ENCODE results near the gene CCBE1.
"Not testable (repeated sequence)": the region's sequence is repeated elsewhere in the genome, so short reads cannot be mapped to it uniquely, and the experiment has no call there.

The CCBE1 gene

DNA sequence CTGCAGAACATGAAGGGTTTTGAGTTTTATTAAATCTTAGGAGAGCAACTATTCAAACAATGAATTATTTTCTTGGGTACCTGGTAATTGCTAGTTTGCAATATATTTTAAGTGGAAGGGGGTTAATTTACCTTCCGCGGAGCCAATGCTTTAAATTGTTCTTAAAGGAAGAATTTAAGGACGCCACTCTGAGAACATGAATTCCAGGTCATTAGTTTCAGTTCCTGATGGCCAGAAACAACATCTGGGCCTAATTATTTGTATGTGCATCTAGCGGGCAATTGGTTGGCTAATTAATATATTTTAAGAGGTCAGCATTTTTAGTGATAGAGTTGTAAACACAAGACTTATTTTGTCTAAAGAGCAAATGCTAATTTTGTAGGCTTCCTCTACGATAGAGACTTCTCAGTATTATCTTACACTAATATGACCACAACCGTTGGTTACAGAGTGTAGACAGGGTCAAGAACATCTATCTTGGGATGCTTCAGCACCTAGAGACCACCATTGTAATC, 40.8 kb downstream of the CCBE1 start:
- no peaks in the 10 kb centered on the region for H3K36me3 ChIP-seq (ENCODE audit: insufficient read depth, insufficient read length, low read length)
- no peaks in the 10 kb centered on the region for H3K9me3 ChIP-seq (ENCODE audit: insufficient read depth, low read length)
- no peak overlapping the region for H3K4me3 ChIP-seq (ENCODE audit: insufficient read length, low read depth)
- TF ChIP-seq YY1 (IDR thresholded peaks at IDR 0.05; ENCODE audit: insufficient read depth, insufficient read length) (no peak), ZNF274 (IDR thresholded peaks at IDR 0.05; ENCODE audit: low read depth, low read length) (no peak), SUZ12 (IDR thresholded peaks at IDR 0.05; ENCODE audit: extremely low read depth, insufficient read depth, insufficient read length) (no peak)
- no peaks in the 10 kb centered on the region for H3K4me1 ChIP-seq (ENCODE audit: insufficient read depth, insufficient read length)
- DNase-seq (ENCODE audit: low read depth, low spot score): no peak
- H3K9ac ChIP-seq (ENCODE audit: insufficient read length, low read depth): no peak overlapping the region
- H3K27me3 ChIP-seq (ENCODE audit: insufficient read depth, insufficient read length): no peaks in the 10 kb centered on the region

- Histone ChIP-seq H3K27me3 (ENCODE audit: insufficient read depth, insufficient read length) (no peaks in the 10 kb centered on the region), H3K4me1 (ENCODE audit: insufficient read depth, insufficient read length) (no peaks in the 10 kb centered on the region), H3K9me3 (ENCODE audit: insufficient read depth, low read length) (no peaks in the 10 kb centered on the region), H3K36me3 (ENCODE audit: insufficient read depth, insufficient read length, low read length) (no peaks in the 10 kb centered on the region), H3K4me3 (ENCODE audit: insufficient read length, low read depth) (no peak overlapping the region), H3K9ac (ENCODE audit: insufficient read length, low read depth) (no peak overlapping the region)
- no peak for DNase-seq (ENCODE audit: low read depth, low spot score)
- TF ChIP-seq ZNF274 (IDR thresholded peaks at IDR 0.05; ENCODE audit: low read depth, low read length) (no peak), SUZ12 (IDR thresholded peaks at IDR 0.05; ENCODE audit: extremely low read depth, insufficient read depth, insufficient read length) (no peak), YY1 (IDR thresholded peaks at IDR 0.05; ENCODE audit: insufficient read depth, insufficient read length) (no peak)
Measured at GRCh38 chr18:59655676-59656075, 41.5 kb downstream of the CCBE1 start.

DNA sequence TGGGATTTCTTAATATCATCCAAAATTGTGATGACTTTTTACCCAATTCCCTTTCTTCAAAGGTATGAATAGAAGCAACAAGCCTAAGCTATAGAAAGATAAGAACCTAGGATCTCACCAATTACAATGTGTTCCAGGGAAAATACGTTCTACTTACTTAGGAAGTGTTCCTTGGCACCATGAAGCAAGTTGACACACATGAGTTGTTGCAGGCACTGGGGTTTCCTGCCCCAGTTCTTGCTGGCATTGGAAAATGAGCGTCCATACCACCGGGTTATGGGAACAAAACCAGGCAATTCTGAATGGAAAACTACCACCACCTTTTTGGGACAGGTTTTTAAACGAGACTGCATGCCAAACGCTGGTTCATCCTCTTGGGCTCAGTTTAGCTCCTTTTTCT, 46.2 kb downstream of the CCBE1 start:
- H3K9ac ChIP-seq (ENCODE audit: insufficient read length, low read depth): no peak overlapping the region
- H3K9me3 ChIP-seq (ENCODE audit: insufficient read depth, low read length): no peaks in the 10 kb centered on the region

GRCh38 chr18:59650266-59650820, 46.9 kb downstream of the CCBE1 start:
- H3K4me1 ChIP-seq (ENCODE audit: insufficient read depth, insufficient read length): peaks cover 6% of the 10 kb centered on the region
- H3K4me3 ChIP-seq (ENCODE audit: insufficient read length, low read depth): no peak overlapping the region
- no peak overlapping the region for H3K9ac ChIP-seq (ENCODE audit: insufficient read length, low read depth)
- no peaks in the 10 kb centered on the region for H3K27me3 ChIP-seq (ENCODE audit: insufficient read depth, insufficient read length)
- DNase-seq (ENCODE audit: low read depth, low spot score): no peak
- H3K36me3 ChIP-seq (ENCODE audit: insufficient read depth, insufficient read length, low read length): no peaks in the 10 kb centered on the region
- TF ChIP-seq SUZ12 (IDR thresholded peaks at IDR 0.05; ENCODE audit: extremely low read depth, insufficient read depth, insufficient read length): no peak
- TF ChIP-seq YY1 (IDR thresholded peaks at IDR 0.05; ENCODE audit: insufficient read depth, insufficient read length): no peak
- no peak for TF ChIP-seq ZNF274 (IDR thresholded peaks at IDR 0.05; ENCODE audit: low read depth, low read length)
- H3K9me3 ChIP-seq (ENCODE audit: insufficient read depth, low read length): peaks cover under 1% of the 10 kb centered on the region; the same call in 1 of the 2 replicates

More for the DNA sequence above, 46.2 kb downstream of the CCBE1 start:
- no peak for DNase-seq (ENCODE audit: low read depth, low spot score)
- H3K4me3 ChIP-seq (ENCODE audit: insufficient read length, low read depth): no peak overlapping the region
- peaks cover 6% of the 10 kb centered on the region for H3K4me1 ChIP-seq (ENCODE audit: insufficient read depth, insufficient read length)
- no peak for TF ChIP-seq YY1 (IDR thresholded peaks at IDR 0.05; ENCODE audit: insufficient read depth, insufficient read length)
- no peak for TF ChIP-seq ZNF274 (IDR thresholded peaks at IDR 0.05; ENCODE audit: low read depth, low read length)
- H3K36me3 ChIP-seq (ENCODE audit: insufficient read depth, insufficient read length, low read length): no peaks in the 10 kb centered on the region
- H3K27me3 ChIP-seq (ENCODE audit: insufficient read depth, insufficient read length): no peaks in the 10 kb centered on the region

DNA sequence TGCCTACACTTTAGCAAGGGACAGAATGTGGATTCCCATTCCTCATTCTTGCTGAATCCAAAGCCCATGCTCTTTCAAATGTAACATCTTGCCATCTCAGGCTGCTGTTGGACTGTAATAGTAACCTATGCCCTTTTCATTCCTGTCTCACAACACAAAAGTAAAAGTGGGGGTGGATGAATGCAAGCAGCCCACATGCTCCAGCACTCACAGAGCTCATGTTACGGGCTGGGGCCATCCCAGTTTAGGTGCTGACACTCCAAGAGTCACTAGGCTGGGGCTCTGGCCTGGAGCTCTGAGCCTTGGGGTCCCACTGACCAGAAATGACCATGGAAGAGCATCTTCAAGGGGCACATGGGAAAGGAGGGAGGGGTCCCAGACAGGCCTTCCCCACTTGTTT, 47.6 kb downstream of the CCBE1 start:
- no peak overlapping the region for H3K4me3 ChIP-seq (ENCODE audit: insufficient read length, low read depth)
- no peaks in the 10 kb centered on the region for H3K27me3 ChIP-seq (ENCODE audit: insufficient read depth, insufficient read length)
- TF ChIP-seq ZNF274 (IDR thresholded peaks at IDR 0.05; ENCODE audit: low read depth, low read length): no peak
- TF ChIP-seq YY1 (IDR thresholded peaks at IDR 0.05; ENCODE audit: insufficient read depth, insufficient read length): no peak
- TF ChIP-seq SUZ12 (IDR thresholded peaks at IDR 0.05; ENCODE audit: extremely low read depth, insufficient read depth, insufficient read length): no peak
- peaks cover 6% of the 10 kb centered on the region for H3K4me1 ChIP-seq (ENCODE audit: insufficient read depth, insufficient read length)
- H3K9ac ChIP-seq (ENCODE audit: insufficient read length, low read depth): no peak overlapping the region
- H3K36me3 ChIP-seq (ENCODE audit: insufficient read depth, insufficient read length, low read length): no peaks in the 10 kb centered on the region
- H3K9me3 ChIP-seq (ENCODE audit: insufficient read depth, low read length): peaks cover 4% of the 10 kb centered on the region; the same call in 1 of the 2 replicates
- no peak for DNase-seq (ENCODE audit: low read depth, low spot score)

GRCh38 chr18:59648469-59648868, 48.8 kb downstream of the CCBE1 start:
- not testable (repeated sequence) for H3K27me3 ChIP-seq (ENCODE audit: insufficient read depth, insufficient read length); H3K9ac ChIP-seq (ENCODE audit: insufficient read length, low read depth); H3K4me1 ChIP-seq (ENCODE audit: insufficient read depth, insufficient read length); H3K36me3 ChIP-seq (ENCODE audit: insufficient read depth, insufficient read length, low read length); H3K9me3 ChIP-seq (ENCODE audit: insufficient read depth, low read length); DNase-seq (ENCODE audit: low read depth, low spot score); H3K4me3 ChIP-seq (ENCODE audit: insufficient read length, low read depth)

DNA sequence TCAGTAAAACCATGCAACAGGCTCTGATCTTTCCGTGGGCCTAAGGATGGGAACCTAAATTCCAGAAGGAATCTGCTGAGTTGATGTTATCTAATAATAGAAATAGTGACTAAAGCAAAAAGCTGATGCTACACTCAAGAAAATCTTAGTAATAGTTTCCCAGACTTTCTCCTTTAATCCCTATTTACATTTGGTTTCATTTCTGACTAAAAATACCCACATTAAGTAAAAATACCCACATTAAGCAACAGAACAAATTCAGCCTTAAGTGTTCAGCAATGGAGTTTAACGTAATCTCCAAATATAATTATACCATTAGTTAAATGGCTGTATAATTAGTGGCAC, 50.3 kb downstream of the CCBE1 start:
- DNase-seq (ENCODE audit: low read depth, low spot score): no peak
- Histone ChIP-seq H3K9ac (ENCODE audit: insufficient read length, low read depth) (no peak overlapping the region), H3K4me1 (ENCODE audit: insufficient read depth, insufficient read length) (peaks cover 6% of the 10 kb centered on the region), H3K27me3 (ENCODE audit: insufficient read depth, insufficient read length) (no peaks in the 10 kb centered on the region), H3K4me3 (ENCODE audit: insufficient read length, low read depth) (no peak overlapping the region), H3K36me3 (ENCODE audit: insufficient read depth, insufficient read length, low read length) (no peaks in the 10 kb centered on the region), H3K9me3 (ENCODE audit: insufficient read depth, low read length) (peaks cover 4% of the 10 kb centered on the region; the same call in 1 of the 2 replicates)
- TF ChIP-seq ZNF274 (IDR thresholded peaks at IDR 0.05; ENCODE audit: low read depth, low read length) (no peak), SUZ12 (IDR thresholded peaks at IDR 0.05; ENCODE audit: extremely low read depth, insufficient read depth, insufficient read length) (no peak), YY1 (IDR thresholded peaks at IDR 0.05; ENCODE audit: insufficient read depth, insufficient read length) (no peak)

Measured in NT2/D1 (cell line).